A549 treated with GW870086 at 1 μM for 4 hours (cell line): ENCODE data around the gene SPATA31A3. TPM values are rescaled to one million over a fixed set of nuclear protein-coding genes. Genes with fewer than 3 reads are reported as not detected.

ENCODE experiments used
- total RNA-seq: library from RNA; stranded (reverse); fragments of 200-300 nt; extraction: Qiagen RNA extraction; gene quantifications from 5 replicates; pipeline ENCODE4 v1.2.3, GENCODE V29; 2022; ENCODE audit warnings: low read depth

Gene SPATA31A3
- not detected in 5 replicates for total RNA-seq

DNA sequence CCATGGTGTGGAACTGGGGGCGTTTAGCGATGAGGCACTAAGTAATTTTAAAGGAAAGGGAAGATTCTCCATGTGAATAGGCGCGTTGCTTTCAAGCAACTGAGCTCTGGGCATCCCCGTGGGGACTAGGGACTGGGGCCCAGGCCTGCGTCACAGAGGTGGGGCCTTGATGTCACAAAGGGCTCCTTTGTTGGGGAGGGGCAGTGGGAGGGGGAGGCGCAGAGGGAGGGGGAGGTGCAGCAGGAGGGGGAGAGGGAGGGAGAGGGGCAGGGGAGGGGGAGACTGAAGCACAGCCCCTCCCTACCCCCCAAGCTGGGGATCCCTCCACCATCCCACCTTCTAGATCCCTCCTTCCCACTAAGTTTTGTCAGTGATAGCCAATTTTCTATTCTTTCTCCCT, at the start of gene SPATA31A3:
Gene SPATA31A3 (minus strand): TSS at position 101 of the 400 bp plus-strand sequence. CDS start 29 bp downstream, at position 72.

Other genes starting within 250 kb of the SPATA31A3 start
- 1.5 to 2.4 TPM (median 2.1 TPM) in 5 replicates for gene ZNF658, start 91.8 kb downstream of the SPATA31A3 start, total RNA-seq